GM21723 (cell line): Measurements from ENCODE around the gene FAM98B.

ENCODE experiments used
- ATAC-seq: cut with Tn5 transposase; IDR thresholded peaks from one replicate; pipeline ENCODE4 v1.9.1; 2021; ENCODE audit warnings: mild to moderate bottlenecking, moderate library complexity; ENCODE audit not compliant: unreplicated experiment

FAM98B gene

GRCh38 chr15:38534691-38535090 is 80.8 kb downstream of the FAM98B start:
- no peak for ATAC-seq

- no peak for ATAC-seq
Observed at GRCh38 chr15:38535491-38536200, 81.7 kb downstream of the FAM98B start.

DNA sequence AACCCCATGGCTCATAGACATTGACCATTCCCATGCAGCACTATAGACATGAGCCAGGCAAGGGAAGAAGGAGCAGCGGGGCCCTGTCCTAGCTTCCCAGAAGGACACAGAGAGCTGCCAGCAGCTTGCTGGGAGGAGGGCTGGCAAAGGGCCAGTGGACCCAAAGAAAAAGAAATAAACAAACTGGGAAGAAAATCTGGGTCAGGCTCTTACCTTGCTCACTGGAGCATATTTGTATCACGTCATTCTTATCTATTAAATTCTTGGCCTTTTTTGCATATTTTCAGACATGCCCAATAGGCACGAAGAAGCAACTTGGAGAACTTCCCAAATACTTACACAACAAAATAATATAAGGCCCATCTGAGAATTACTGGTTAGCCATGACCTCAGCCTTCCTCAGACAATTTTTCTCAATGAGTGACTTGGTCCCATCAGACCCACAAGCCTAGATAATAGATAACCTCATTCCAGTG is 82.3 kb downstream of the FAM98B start:
- no peak for ATAC-seq
